8988T (cell line): ENCODE data around the gene UNC13A.
"Not testable (repeated sequence)": the region's sequence is repeated elsewhere in the genome, so short reads cannot be mapped to it uniquely, and the experiment has no call there.

Experiments used
- DNase-seq: peaks from one replicate; pipeline ENCODE4 v3.0.0; 2011

UNC13A gene

DNA sequence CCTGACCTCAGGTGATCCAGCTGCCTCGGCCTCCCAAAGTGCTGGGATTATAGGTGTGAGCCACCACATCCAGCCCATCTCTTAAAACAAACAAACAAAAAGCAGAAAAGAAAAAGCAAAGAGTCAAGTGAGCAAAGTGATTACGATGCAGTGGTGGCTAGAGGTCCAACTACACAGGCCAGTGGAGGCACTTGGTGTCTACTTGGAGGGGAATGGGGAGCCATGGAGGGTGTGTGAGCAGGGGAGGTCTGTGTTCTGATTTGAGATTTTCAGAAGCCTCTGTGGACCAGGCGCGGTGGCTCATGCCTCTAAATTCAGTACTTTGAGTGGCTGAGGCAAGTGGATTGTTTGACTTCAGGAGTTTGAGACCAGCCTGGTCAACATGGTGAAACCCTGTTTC lies 126.1 kb downstream of the UNC13A start:
- DNase-seq: no peak

DNA sequence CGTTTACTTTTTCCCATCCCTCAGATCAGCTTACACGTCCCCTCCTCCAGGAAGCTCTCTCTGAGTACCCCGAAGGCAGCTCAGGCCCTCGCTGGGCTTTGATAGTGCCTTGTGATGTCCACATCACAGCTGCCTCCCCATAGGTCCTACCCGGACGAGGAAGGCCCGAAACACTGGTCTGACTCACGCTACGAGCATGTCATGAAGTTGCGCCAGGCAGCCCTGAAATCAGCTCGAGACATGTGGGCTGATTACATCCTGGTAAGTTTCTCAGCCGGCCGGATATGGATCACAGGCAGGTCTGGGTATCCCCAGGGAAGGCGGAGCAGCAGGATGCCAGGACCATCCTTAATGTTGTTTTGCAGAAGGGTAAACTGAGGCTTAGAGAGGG lies 128.0 kb downstream of the UNC13A start:
- DNase-seq: peak; percentile 76

DNA sequence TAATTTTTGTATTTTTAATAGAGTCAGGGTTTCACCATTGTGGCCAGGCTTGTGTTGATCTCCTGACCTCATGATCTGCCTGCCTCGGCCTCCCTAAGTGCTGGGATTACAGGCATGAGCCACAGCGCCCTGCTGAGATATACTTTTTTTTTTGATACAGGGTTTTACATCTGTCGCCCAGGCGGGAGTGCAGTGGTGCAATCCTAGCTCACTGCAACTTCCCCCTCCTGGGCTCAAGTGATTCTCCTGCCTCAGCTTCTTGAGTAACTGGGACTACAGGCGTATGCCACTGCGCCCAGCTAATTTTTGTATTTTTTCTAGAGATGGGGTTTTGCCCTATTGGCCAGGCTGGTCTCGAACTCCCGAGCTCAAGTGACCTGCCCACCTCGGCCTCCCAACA lies 130.7 kb downstream of the UNC13A start:
- DNase-seq: no peak

DNA sequence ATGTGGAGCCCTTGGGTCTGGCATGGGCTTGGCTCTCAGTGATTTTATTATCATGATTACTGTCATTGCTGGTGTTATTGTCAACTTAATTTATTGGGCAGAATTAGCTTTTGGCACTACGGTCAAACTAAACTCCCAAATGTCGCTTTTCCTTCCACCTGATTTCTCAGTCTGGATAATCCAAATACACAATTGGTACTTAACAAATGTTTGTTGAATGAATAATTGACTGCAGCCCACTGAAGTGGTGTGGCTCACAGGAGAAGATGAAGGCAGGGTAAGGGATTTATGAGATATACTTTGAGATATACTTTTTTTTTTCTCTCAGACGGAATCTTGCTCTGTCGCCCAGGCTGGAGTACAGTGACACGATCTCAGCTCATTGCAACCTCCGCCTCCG lies 131.2 kb downstream of the UNC13A start:
- DNase-seq: no peak

DNA sequence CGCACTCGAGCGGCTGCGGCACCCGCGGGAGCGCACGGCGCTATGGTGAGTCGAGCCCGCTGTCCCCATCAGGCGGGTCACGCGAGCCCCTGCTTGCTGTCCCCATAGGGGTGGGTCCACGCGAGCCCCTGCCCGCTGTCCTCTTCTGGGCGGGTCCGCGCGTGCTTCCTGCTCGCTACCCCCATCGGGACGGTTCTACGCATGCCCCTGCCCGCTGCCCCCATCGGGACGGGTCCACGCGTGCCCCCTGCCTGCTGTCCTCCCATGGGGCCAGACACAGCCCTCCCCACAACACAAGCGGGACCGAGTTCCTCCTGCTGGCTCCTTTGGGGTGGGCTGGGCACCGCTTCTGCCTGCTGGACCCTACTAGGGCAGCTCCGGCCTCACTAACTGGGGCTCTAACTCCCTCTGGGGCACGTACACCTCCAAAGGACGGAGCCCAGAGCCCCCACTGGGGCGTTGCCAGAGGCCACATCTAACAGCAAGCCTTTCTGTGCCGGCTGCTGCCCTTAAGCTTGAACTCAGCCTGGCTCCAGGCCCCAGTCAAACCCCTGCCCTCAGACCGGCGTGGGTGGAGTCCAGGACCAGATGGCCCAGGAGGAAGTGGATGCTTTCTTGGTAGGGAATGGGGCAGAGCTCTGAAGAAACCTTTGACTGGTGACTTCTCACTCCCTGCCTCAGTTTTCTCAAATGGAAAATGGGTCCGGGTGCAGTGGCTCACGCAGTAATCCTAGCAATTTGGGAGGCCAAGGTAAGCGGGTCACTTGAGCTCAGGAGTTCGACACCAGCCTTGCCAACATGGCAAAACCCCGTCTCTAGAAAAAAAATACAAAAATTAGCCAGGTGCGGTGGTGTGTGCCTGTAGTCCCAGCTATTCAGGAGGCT lies 132.0 kb downstream of the UNC13A start:
- no peak for DNase-seq

DNA sequence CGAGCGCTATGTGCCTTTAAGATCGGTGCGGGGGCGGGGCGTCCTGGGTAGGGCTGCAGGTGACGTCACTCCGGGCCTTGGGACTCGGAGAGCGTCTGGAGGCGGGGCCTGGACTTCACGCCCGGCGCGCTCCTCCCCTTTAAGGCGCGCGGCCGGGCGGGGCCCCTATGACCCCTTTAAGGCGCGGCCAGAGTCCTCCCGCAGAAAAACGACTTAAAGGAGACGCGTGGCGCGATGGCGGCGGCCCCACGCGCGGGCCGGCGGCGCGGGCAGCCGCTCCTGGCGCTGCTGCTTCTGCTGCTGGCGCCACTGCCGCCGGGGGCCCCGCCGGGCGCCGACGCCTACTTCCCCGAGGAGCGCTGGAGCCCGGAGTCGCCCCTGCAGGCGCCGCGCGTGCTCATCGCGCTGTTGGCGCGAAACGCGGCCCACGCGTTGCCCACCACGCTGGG lies 132.7 kb downstream of the UNC13A start, which contains the start of gene COLGALT1:
TSS of gene COLGALT1 (plus strand) at position 170 of the 449 bp plus-strand sequence. CDS start at position 235, 65 bp downstream.
- DNase-seq: peak; percentile 84

DNA sequence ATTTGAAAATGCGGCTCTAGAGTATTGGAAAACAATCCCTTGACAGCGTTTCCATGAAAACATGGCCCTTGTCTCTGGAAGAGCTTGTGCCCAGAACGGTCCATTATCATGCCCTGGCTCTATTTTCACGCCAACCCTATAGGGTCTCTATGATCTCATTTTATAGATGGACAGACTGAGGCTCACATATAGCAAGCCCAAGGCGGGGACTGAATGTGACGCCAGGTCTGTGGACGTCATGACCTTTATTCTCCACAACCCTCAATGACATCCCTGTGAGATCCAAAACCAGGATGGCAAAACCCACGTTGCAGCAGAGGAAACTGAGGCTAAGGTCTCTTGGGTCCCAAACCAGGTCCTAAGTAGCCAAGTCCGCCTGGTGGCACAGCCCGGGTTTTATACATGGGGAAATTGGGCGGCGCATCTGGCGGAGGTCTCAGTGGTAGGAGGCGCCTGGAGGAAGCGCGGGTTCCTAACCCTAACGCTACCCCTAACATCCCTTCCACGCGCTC lies 133.1 kb downstream of the UNC13A start:
- DNase-seq: no peak

DNA sequence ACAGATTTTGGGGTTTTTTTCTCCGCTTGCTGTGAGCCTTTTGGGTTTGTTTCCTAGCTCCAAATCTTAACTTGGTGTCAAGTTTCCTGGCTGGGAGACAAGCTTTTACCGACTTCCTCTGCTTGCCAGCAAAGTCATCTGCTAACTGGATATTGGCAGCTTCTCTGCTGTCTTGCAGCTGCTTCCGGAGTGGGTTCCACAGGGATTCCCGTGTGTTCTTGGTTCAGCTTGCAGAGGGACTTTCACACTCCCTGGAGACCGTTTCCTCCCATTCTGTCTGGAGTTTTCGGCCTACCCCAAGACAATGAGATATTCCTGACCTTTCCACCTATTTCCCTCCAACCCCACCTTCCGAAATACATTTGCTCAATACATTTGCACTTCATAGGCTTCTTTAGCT lies 134.9 kb downstream of the UNC13A start:
- no peak for DNase-seq

DNA sequence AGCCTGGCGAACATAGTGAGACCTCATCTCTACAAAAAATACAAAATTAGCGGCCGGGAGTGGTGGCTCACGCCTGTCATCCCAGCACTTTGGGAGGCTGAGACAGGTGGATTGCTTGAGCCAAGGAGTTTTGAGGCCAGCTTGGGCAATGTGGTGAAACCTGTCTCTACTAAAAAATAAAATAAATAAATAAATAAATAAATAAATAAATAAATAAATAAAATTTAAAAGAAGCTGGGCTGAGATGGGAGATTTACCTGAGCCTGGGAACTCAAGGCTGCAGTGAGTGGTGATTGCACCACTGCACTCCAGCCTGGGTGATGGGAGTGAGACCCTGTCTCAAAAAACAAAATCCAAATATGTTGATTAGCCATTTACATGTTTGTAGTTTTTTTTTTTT lies 135.4 kb downstream of the UNC13A start:
- not testable (repeated sequence) for DNase-seq
